H9 (cell line): ENCODE results near the gene CLVS2. TPM values are rescaled to one million over a fixed set of nuclear protein-coding genes. Genes with fewer than 3 reads are reported as not detected.

Experiments
- DNase-seq: peaks from one replicate; pipeline ENCODE4 v3.0.0-alpha.2; 2017
- H2AFZ ChIP-seq: one replicate; pipeline ENCODE4 v1.6.1; 2013; ENCODE audit warnings: mild to moderate bottlenecking, low read length, control low read depth, moderate library complexity
- H2AK5ac ChIP-seq: 2 replicates; pipeline ENCODE4 v1.6.1; 2013; ENCODE audit warnings: low read length, control low read depth, mixed read lengths; ENCODE audit not compliant: insufficient read length
- H2BK120ac ChIP-seq: one replicate; pipeline ENCODE4 v1.6.1; 2013; ENCODE audit warnings: low read depth, mild to moderate bottlenecking, low read length, control low read depth, inconsistent platforms; ENCODE audit not compliant: poor library complexity, severe bottlenecking
- H2BK12ac ChIP-seq: 2 replicates; pipeline ENCODE4 v1.6.1; 2013; ENCODE audit warnings: low read length, control low read depth, mixed read lengths, low read depth; ENCODE audit not compliant: insufficient read length
- H2BK15ac ChIP-seq: 2 replicates; pipeline ENCODE4 v1.6.1; 2013; ENCODE audit warnings: low read depth, low read length, control low read depth
- H2BK20ac ChIP-seq: one replicate; pipeline ENCODE4 v1.6.1; 2013; ENCODE audit warnings: low read depth, mild to moderate bottlenecking, low read length, control low read depth, inconsistent platforms; ENCODE audit not compliant: poor library complexity, severe bottlenecking
- H2BK5ac ChIP-seq: 2 replicates; pipeline ENCODE4 v1.6.1; 2013; ENCODE audit warnings: low read length, control low read depth, mixed read lengths; ENCODE audit not compliant: insufficient read length
- H3K14ac ChIP-seq: 2 replicates; pipeline ENCODE4 v1.6.1; 2013; ENCODE audit warnings: low read length, control low read depth; ENCODE audit not compliant: insufficient read depth
- H3K18ac ChIP-seq: 2 replicates; pipeline ENCODE4 v1.6.1; 2013; ENCODE audit warnings: low read depth, mild to moderate bottlenecking, mixed read lengths, low read length, control low read depth; ENCODE audit not compliant: insufficient read length
- H3K23ac ChIP-seq: 2 replicates; pipeline ENCODE4 v1.6.1; 2013; ENCODE audit warnings: low read length, control low read depth, mixed read lengths, low read depth; ENCODE audit not compliant: insufficient read length
- H3K23me2 ChIP-seq: 2 replicates; pipeline ENCODE4 v1.6.1; 2013; ENCODE audit warnings: low read depth, mild to moderate bottlenecking, mixed read lengths, low read length, control low read depth; ENCODE audit not compliant: insufficient read length, poor library complexity, severe bottlenecking
- H3K27ac ChIP-seq: 2 replicates; pipeline ENCODE4 v1.5.1; 2013; ENCODE audit warnings: low read length, control low read depth, mixed read lengths, low read depth; ENCODE audit not compliant: insufficient read length
- H3K27me3 ChIP-seq: 2 replicates; pipeline ENCODE4 v1.6.1; 2013; ENCODE audit warnings: low read length, control low read depth, inconsistent platforms; ENCODE audit not compliant: insufficient read depth
- H3K4ac ChIP-seq: 2 replicates; pipeline ENCODE4 v1.6.1; 2013; ENCODE audit warnings: low read depth, mild to moderate bottlenecking, control low read depth, inconsistent platforms, low read length, moderate library complexity
- H3K4me1 ChIP-seq: 2 replicates; pipeline ENCODE4 v1.6.1; 2013; ENCODE audit warnings: low read length, control low read depth, inconsistent platforms; ENCODE audit not compliant: insufficient read depth
- H3K4me2 ChIP-seq: 2 replicates; pipeline ENCODE4 v1.6.1; 2013; ENCODE audit warnings: low read length, control low read depth, mixed read lengths; ENCODE audit not compliant: insufficient read length, insufficient read depth
- H3K56ac ChIP-seq: 2 replicates; pipeline ENCODE4 v1.6.1; 2013; ENCODE audit warnings: low read depth, mild to moderate bottlenecking, mixed read lengths, low read length, control low read depth; ENCODE audit not compliant: insufficient read length
- H3K79me1 ChIP-seq: 2 replicates; pipeline ENCODE4 v1.6.1; 2013; ENCODE audit warnings: low read depth, mild to moderate bottlenecking, moderate library complexity, low read length, control low read depth, inconsistent platforms; ENCODE audit not compliant: insufficient read depth, poor library complexity, severe bottlenecking
- H3K79me2 ChIP-seq: 2 replicates; pipeline ENCODE4 v1.6.1; 2013; ENCODE audit warnings: low read length, control low read depth, inconsistent platforms; ENCODE audit not compliant: insufficient read depth
- H3K9ac ChIP-seq: 2 replicates; pipeline ENCODE4 v1.6.1; 2013; ENCODE audit warnings: low read length, control low read depth, mixed read lengths; ENCODE audit not compliant: insufficient read length; ENCODE audit errors: extremely low read depth
- H3K9me3 ChIP-seq: one replicate; pipeline ENCODE4 v1.6.1; 2013; ENCODE audit warnings: low read depth, low read length, inconsistent platforms; ENCODE audit not compliant: control insufficient read depth
- H3T11ph ChIP-seq: one replicate; pipeline ENCODE4 v1.6.1; 2013; ENCODE audit warnings: mild to moderate bottlenecking, low read length, control low read depth, inconsistent platforms
- H4K20me1 ChIP-seq: one replicate; pipeline ENCODE4 v1.6.1; 2013; ENCODE audit not compliant: control insufficient read depth, insufficient read length, insufficient read depth
- H4K5ac ChIP-seq: 2 replicates; pipeline ENCODE4 v1.6.1; 2013; ENCODE audit warnings: low read depth, mild to moderate bottlenecking, mixed read lengths, low read length, control low read depth; ENCODE audit not compliant: insufficient read length
- H4K8ac ChIP-seq: replicated peaks from 2 replicates; pipeline ENCODE4 v1.6.1; 2013; ENCODE audit warnings: low read length, control low read depth, mixed read lengths, low read depth; ENCODE audit not compliant: insufficient read length
- H4K91ac ChIP-seq: 2 replicates; pipeline ENCODE4 v1.6.1; 2013; ENCODE audit warnings: low read depth, mild to moderate bottlenecking, moderate library complexity, mixed read lengths, low read length, control low read depth; ENCODE audit not compliant: insufficient read length
- H3K27ac Mint-ChIP-seq, 3 experiments: 2 replicates in 2 of 3; 3 replicates in 1 of 3; pipeline ENCODE4 v1.8.0; 2020 to 2021; ENCODE audit warnings: mixed read lengths in 3 of 3, mild to moderate bottlenecking in 1 of 3, moderate library complexity in 1 of 3
- H3K27me3 Mint-ChIP-seq: 2 replicates; pipeline ENCODE4 v1.8.0; 2021; ENCODE audit warnings: low read depth, mild to moderate bottlenecking, moderate library complexity, mixed read lengths
- H3K36me3 Mint-ChIP-seq, 3 experiments: 2 replicates in 2 of 3; 3 replicates in 1 of 3; pipeline ENCODE4 v1.8.0; 2020 to 2021; ENCODE audit warnings: low read depth in 3 of 3, mixed read lengths in 3 of 3; ENCODE audit not compliant: insufficient read depth in 1 of 3
- H3K4me1 Mint-ChIP-seq, 2 experiments: 2 replicates each; pipeline ENCODE4 v1.8.0; 2020; ENCODE audit warnings: mixed read lengths in 2 of 2
- H3K4me3 Mint-ChIP-seq, 2 experiments: 2 replicates in 1 of 2; 3 replicates in 1 of 2; pipeline ENCODE4 v1.8.0; 2020 to 2021; ENCODE audit warnings: mild to moderate bottlenecking in 2 of 2, mixed read lengths in 2 of 2, moderate library complexity in 1 of 2
- H3K9me3 Mint-ChIP-seq, 2 experiments: 2 replicates in 1 of 2; 3 replicates in 1 of 2; pipeline ENCODE4 v1.8.0; 2020; ENCODE audit warnings: mild to moderate bottlenecking in 2 of 2, mixed read lengths in 2 of 2, moderate library complexity in 1 of 2
- CTCF ChIP-seq: fragments of 200-600 bp; sonication (generic); conservative IDR thresholded peaks from 3 replicates; pipeline ENCODE4 v1.8.0; 2021; ENCODE audit warnings: antibody characterized with exemption, mild to moderate bottlenecking
- WGBS: extraction: QIAGEN DNeasy Blood & Tissue Kit; methylation state at CpG from one replicate; pipeline ENCODE4 v1.1.7; 2013; ENCODE audit warnings: missing lambda C conversion rate, low lambda C conversion rate, mixed read lengths; ENCODE audit not compliant: insufficient read length; ENCODE audit errors: extremely low coverage; 5-methylcytosine and 5-hydroxymethylcytosine counted together
- total RNA-seq: library from RNA; stranded (reverse); gene quantifications from 2 replicates; pipeline ENCODE4 v1.2.1, GENCODE V29; 2021

CLVS2 gene
- total RNA-seq, 1 experiment from 2014 or later = 0.26 TPM

GRCh38 chr6:122994256-122994655, 1.8 kb upstream of the CLVS2 start:
- H2BK12ac ChIP-seq = no peak overlapping the region
- DNase-seq = no peak
- no peak overlapping the region for H2BK15ac ChIP-seq
- H3K4me2 ChIP-seq = no peak overlapping the region
- H3K4me3 Mint-ChIP-seq = no peak overlapping the region
- no peaks in the 10 kb centered on the region for H3K79me2 ChIP-seq
- H4K5ac ChIP-seq = no peak overlapping the region
- H3K9me3 Mint-ChIP-seq = no peaks in the 10 kb centered on the region
- H2BK120ac ChIP-seq = no peak overlapping the region
- H4K91ac ChIP-seq = no peak overlapping the region
- H3K27ac Mint-ChIP-seq = no peak overlapping the region
- H3K4me1 ChIP-seq = no peaks in the 10 kb centered on the region
- TF ChIP-seq CTCF = no peak
- H4K20me1 ChIP-seq = peaks cover 5% of the 10 kb centered on the region
- H3K23ac ChIP-seq = no peak overlapping the region
- H4K8ac ChIP-seq = no peak overlapping the region
- peaks cover 96% of the 10 kb centered on the region for H3K27me3 Mint-ChIP-seq
- H3T11ph ChIP-seq = no peak overlapping the region
- H3K56ac ChIP-seq = no peak overlapping the region
- H3K4ac ChIP-seq = no peak overlapping the region
- H3K9ac ChIP-seq = no peak overlapping the region
- H3K18ac ChIP-seq = no peak overlapping the region
- H3K27ac ChIP-seq = no peak overlapping the region
- no CpG with 5 or more reads among the region's 3 CpGs for WGBS
- no peak overlapping the region for H2BK5ac ChIP-seq
- no peak overlapping the region for H2AFZ ChIP-seq
- no peaks in the 10 kb centered on the region for H3K79me1 ChIP-seq
- no peaks in the 10 kb centered on the region for H3K9me3 ChIP-seq
- H2AK5ac ChIP-seq = no peak overlapping the region
- H3K27me3 ChIP-seq = peaks cover 13% of the 10 kb centered on the region; the same call in 1 of the 2 replicates
- H2BK20ac ChIP-seq = no peak overlapping the region
- H3K4me1 Mint-ChIP-seq = peaks cover 10 to 18% of the 10 kb centered on the region in 2 experiments
- no peaks in the 10 kb centered on the region for H3K36me3 Mint-ChIP-seq
- H3K23me2 ChIP-seq = peaks cover 14% of the 10 kb centered on the region
- no peak overlapping the region for H3K14ac ChIP-seq
